Activated naive CD8-positive, alpha-beta T cell treated with anti-CD3 and anti-CD28 coated beads for 36 hours (primary cell): ENCODE measurements around the gene PAPPA. TPM values are rescaled to one million over a fixed set of nuclear protein-coding genes. Genes with fewer than 3 reads are reported as not detected.

Experiments used
- DNase-seq: peaks from one replicate; pipeline ENCODE4 v3.0.0; 2021
- H3K27ac Mint-ChIP-seq: one replicate; pipeline ENCODE4 v1.8.0; 2022; ENCODE audit warnings: mild to moderate bottlenecking, moderate library complexity, mixed read lengths
- H3K27me3 Mint-ChIP-seq: one replicate; pipeline ENCODE4 v1.8.0; 2022; ENCODE audit warnings: mild to moderate bottlenecking, mixed read lengths
- H3K36me3 Mint-ChIP-seq: one replicate; pipeline ENCODE4 v1.8.0; 2021; ENCODE audit warnings: mild to moderate bottlenecking, mixed read lengths
- H3K4me1 Mint-ChIP-seq: one replicate; pipeline ENCODE4 v1.8.0; 2021; ENCODE audit warnings: mixed read lengths
- H3K4me3 Mint-ChIP-seq: one replicate; pipeline ENCODE4 v1.8.0; 2022; ENCODE audit warnings: mild to moderate bottlenecking, moderate library complexity, mixed read lengths
- H3K9me3 Mint-ChIP-seq: one replicate; pipeline ENCODE4 v1.8.0; 2022; ENCODE audit warnings: mixed read lengths
- total RNA-seq, 2 experiments: library from RNA; stranded (reverse); gene quantifications; one replicate each; pipeline ENCODE4 v1.2.3, GENCODE V29; 2021

The PAPPA gene
- total RNA-seq, 2 experiments from 2014 or later: not detected

DNA sequence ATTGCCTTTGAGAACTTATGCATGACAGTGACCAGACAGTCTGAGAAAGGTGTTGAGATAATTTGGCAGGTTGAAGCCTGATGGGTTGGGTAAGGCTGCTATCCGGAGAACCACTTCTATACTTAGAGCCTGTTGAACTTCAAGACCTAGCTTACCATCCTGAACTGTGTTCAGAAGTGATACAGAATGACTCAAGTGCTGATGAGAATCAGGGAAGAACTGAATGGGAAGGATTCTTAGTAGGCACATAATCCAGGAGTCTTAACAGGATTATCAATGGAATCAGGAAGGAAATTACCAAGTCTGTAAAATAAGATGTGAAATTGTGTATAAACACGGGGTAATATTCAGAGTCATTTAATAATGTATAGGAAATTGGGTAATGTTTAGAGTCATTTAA lies 9.0 kb upstream of the PAPPA start:
- no peak for DNase-seq
- Mint-ChIP-seq H3K4me1 (no peaks in the 10 kb centered on the region), H3K27me3 (peaks cover 21% of the 10 kb centered on the region)

DNA sequence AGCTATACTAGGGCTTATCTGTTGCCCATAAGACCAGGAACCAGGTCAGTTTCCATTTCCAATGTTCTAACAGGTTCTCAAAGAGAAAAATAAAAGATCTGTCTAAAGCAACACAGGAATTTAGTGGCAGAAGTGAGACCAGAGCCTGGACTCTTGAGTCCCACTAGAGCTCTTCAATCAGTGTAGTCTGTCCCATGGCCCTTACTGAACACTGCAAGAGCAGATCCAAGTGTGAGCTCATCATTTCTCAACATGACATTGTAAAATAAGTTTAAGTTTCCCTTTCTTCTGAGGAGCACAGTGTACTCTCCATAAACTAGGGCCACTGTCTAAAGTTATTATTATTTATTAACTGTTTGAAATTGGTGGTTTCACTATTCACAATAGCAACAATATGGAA lies 8.6 kb upstream of the PAPPA start:
- peaks cover 21% of the 10 kb centered on the region for H3K27me3 Mint-ChIP-seq
- no peak for DNase-seq
- H3K27ac Mint-ChIP-seq: no peak overlapping the region
- H3K4me3 Mint-ChIP-seq: no peak overlapping the region
- H3K9me3 Mint-ChIP-seq: no peaks in the 10 kb centered on the region
- H3K36me3 Mint-ChIP-seq: no peaks in the 10 kb centered on the region
- no peaks in the 10 kb centered on the region for H3K4me1 Mint-ChIP-seq

More for the DNA sequence above, 9.0 kb upstream of the PAPPA start:
- no peak overlapping the region for H3K27ac Mint-ChIP-seq
- no peak overlapping the region for H3K4me3 Mint-ChIP-seq
- H3K9me3 Mint-ChIP-seq: no peaks in the 10 kb centered on the region
- H3K36me3 Mint-ChIP-seq: no peaks in the 10 kb centered on the region

DNA sequence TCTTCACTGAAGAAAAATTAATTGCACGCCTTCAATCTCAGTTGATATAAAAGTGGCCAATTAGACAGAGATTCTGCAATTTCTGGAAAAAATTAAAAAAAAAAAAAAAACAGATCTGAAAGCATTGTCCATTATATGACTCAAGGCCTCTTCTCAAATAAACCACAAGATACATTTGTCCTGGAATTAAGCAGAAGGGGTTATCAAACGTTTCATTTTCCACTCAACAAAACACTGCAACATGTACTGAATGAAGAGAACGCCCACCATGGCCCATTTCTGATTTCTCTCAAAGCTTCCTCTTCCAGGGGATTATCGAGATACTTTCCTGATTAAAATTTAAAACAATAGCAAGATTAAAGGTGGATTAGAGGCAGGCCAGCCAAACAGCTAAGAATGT lies 5.8 kb upstream of the PAPPA start:
- no peaks in the 10 kb centered on the region for H3K36me3 Mint-ChIP-seq
- H3K27ac Mint-ChIP-seq: no peak overlapping the region
- peaks cover 45% of the 10 kb centered on the region for H3K27me3 Mint-ChIP-seq
- H3K4me1 Mint-ChIP-seq: peaks cover 1% of the 10 kb centered on the region
- no peaks in the 10 kb centered on the region for H3K9me3 Mint-ChIP-seq
- DNase-seq: no peak
- H3K4me3 Mint-ChIP-seq: no peak overlapping the region

DNA sequence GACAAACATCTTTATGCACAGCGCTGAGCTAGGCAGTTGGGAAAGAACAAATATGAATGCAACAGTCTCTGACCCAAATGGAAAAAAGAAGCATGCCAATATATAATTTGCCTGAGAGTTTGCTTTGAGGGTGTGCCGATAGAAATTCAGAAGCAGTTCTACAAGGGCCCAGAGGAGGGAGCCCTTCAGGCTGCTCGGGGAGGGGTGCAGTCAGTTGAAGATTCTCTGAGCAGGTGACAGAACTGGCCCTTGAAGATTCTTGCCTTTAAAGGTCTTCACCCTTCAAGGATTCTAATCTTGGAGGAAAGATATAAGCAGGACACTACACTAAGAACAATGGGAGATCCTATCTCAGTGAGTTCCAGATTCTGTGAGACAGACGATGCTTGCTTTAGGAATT lies 3.7 kb upstream of the PAPPA start:
- Mint-ChIP-seq H3K4me3 (no peak overlapping the region), H3K9me3 (no peaks in the 10 kb centered on the region), H3K27me3 (peaks cover 60% of the 10 kb centered on the region), H3K36me3 (no peaks in the 10 kb centered on the region), H3K27ac (no peak overlapping the region), H3K4me1 (peaks cover 8% of the 10 kb centered on the region)
- DNase-seq: no peak

DNA sequence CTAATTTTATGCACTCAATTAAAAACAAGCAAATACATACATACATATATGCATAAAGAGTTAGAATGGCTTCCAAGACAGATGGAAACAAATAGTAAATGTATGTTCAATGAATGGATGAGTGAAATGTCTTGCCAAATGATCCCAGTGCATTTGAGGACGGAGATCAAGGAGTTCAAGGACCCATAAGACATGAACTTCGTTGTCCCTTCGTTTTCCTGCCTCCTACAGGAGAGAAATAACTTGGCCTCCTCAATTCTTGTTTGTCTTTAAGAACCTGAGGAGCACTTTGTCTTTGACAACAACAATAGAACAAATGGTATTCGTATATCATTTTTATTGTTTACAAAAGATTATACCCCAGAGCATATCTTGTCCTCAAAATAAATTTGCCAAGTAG lies 2.4 kb upstream of the PAPPA start:
- H3K4me3 Mint-ChIP-seq: no peak overlapping the region
- DNase-seq: no peak
- peaks cover 68% of the 10 kb centered on the region for H3K27me3 Mint-ChIP-seq
- no peaks in the 10 kb centered on the region for H3K36me3 Mint-ChIP-seq
- peaks cover 18% of the 10 kb centered on the region for H3K4me1 Mint-ChIP-seq
- no peaks in the 10 kb centered on the region for H3K9me3 Mint-ChIP-seq
- H3K27ac Mint-ChIP-seq: no peak overlapping the region

DNA sequence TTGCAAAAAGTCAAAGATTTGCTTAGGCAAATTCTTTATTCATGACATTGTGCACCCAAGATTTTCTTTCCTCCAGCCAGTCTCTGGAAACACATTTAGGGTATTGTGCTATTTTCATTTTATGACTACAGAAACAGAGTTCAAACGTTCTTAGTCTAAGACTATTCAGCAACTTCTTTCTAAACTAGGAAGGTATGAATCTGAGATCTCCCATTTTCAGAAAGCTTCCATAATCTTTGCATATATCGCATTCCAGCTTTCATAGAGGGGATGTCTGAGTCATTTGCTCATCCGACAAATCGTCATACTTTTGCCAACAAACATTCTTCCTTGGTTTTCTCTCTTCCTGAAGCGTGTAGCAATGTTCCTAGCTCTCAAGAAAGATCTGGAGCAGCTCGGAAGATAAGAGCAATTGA lies 1.6 kb upstream of the PAPPA start:
- H3K27me3 Mint-ChIP-seq: peaks cover 72% of the 10 kb centered on the region
- H3K4me3 Mint-ChIP-seq: no peak overlapping the region
- H3K36me3 Mint-ChIP-seq: no peaks in the 10 kb centered on the region

DNA sequence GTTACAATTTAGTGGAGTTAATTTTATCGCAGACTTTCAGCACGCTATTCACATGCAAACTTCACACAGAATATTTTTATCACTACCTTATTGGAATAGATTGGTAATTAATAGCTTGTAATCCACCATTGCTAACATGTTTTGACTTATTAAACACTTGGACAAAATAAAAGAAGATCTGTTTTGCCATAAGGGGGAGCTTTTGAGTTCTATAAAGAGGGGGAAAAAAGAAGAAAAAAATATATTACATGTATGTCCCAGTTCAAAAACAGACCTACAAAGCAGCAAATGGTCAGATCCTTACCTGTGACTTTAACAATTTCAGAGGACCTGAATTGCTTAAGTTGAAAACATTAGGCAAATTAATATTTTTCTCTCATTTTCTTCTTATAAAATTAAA lies 1.2 kb upstream of the PAPPA start:
- Mint-ChIP-seq H3K36me3 (no peaks in the 10 kb centered on the region), H3K27ac (no peak overlapping the region), H3K27me3 (peaks cover 77% of the 10 kb centered on the region), H3K4me1 (peaks cover 18% of the 10 kb centered on the region), H3K4me3 (no peak overlapping the region), H3K9me3 (no peaks in the 10 kb centered on the region)
- no peak for DNase-seq

More for the DNA sequence above, 1.6 kb upstream of the PAPPA start:
- Mint-ChIP-seq H3K4me1 (peaks cover 18% of the 10 kb centered on the region), H3K9me3 (no peaks in the 10 kb centered on the region), H3K27ac (no peak overlapping the region)
- no peak for DNase-seq

DNA sequence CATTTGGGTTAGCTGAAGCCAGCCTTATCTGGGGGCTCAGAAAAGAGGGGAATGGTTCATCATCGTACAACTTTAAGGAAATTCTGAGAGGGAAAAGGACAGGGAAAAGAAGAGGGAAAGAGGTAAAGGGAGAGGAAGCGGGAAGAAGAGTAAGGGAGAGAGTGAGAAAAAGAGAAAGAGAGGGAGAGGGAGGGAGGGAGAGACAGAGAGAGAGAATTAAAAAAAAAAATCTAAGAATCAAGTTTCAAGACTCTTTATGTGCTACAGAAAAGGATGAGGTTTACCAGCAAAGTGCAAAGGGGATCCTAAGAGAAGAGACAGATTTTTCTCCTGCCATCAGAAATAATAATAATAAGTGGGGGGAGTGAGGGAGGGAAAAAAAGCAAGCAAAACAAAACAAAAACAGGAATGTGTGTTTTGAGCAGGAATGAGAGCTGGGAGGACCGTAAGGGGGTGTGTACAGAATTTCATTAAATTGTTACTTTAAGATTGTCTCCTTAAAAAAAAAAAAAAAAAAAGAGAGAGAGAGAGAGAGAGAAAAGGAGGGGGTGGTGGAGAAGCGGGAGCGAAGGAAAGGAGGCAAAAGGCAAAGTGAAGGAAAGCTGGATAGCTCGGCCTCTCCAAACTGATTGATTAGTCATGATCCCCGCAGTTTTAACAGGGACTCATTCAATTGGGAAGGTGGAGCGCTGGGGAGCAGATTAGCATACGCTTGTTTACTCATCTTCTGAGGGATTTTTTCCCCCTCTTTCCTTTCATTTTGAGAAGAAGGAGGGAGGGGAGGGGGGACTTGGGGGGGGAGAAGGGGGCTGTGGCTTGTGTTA lies 438 bp upstream of the PAPPA start:
- peaks cover 80% of the 10 kb centered on the region for H3K27me3 Mint-ChIP-seq
- no peak for DNase-seq
- no peak overlapping the region for H3K27ac Mint-ChIP-seq
- no peaks in the 10 kb centered on the region for H3K36me3 Mint-ChIP-seq
- H3K4me3 Mint-ChIP-seq: no peak overlapping the region
- H3K4me1 Mint-ChIP-seq: peaks cover 18% of the 10 kb centered on the region
- H3K9me3 Mint-ChIP-seq: no peaks in the 10 kb centered on the region

DNA sequence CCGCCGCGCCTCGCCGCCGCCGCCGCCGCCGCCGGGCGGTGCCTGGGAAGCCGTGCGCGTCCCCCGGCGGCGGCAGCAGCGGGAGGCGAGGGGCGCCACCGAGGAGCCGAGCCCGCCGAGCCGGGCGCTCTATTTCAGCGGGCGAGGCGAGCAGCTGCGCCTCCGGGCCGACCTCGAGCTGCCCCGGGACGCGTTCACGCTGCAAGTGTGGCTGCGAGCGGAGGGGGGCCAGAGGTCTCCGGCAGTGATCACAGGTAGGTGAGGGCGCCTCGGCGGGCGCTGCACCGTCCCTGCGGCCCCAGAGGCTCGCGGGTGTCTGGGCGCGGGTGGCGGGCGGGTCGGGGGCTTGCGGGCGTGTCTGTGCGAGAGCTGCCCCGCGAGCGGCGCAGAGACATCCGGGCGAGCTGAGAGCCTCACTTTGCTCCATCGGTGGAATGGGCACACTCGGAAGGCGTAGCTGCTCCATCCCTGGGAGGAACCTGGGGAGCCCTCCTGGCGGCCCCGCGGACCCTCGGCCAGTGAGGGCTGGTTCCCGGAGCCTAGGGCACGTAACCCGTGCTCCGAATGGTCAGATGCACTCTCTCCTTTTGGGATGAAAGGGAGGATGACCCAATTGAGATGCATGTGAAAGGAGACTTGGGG lies 864 bp downstream of the PAPPA start:
- Mint-ChIP-seq H3K27ac (no peak overlapping the region), H3K36me3 (no peaks in the 10 kb centered on the region), H3K4me3 (no peak overlapping the region), H3K9me3 (no peaks in the 10 kb centered on the region), H3K4me1 (peaks cover 18% of the 10 kb centered on the region), H3K27me3 (peaks cover 82% of the 10 kb centered on the region)
- DNase-seq: no peak

DNA sequence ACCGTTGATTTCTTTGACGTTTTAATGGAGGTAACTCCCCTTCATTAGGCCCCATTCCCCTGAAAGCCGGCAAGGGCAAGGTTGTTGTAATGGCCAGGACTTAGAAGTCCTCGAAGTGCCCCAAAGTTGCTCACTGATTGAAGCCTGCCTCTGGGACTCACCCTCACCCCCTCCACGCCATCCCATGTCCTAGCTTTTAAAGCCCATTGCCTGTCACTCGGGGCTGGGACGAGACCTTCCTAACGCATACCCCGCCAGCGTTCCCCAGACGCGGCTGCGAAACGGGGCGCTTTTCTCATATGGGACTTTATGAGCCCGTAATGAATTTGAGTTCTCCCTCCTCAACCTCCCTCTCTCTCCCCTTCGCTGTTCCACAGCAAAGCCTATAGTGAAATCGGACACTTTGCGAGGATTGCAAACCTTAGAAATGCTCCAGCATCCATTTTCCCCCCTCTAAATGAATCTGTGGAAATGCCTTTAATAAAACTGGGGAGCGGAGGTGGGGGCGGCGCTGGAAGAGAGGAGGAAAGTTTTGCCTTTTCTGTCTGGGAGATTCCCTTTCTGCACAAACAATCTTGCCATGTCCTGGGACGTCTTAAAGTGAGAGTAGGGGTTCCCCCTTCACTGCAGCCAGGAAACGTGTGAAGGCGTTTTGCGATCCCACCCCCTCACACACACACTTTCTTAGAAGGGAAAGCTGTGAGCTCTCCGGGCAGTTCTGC lies 1.5 kb downstream of the PAPPA start:
- H3K36me3 Mint-ChIP-seq: no peaks in the 10 kb centered on the region
- no peaks in the 10 kb centered on the region for H3K9me3 Mint-ChIP-seq
- H3K27ac Mint-ChIP-seq: no peak overlapping the region
- H3K4me3 Mint-ChIP-seq: no peak overlapping the region
- no peak for DNase-seq
- peaks cover 83% of the 10 kb centered on the region for H3K27me3 Mint-ChIP-seq
- H3K4me1 Mint-ChIP-seq: peaks cover 18% of the 10 kb centered on the region

DNA sequence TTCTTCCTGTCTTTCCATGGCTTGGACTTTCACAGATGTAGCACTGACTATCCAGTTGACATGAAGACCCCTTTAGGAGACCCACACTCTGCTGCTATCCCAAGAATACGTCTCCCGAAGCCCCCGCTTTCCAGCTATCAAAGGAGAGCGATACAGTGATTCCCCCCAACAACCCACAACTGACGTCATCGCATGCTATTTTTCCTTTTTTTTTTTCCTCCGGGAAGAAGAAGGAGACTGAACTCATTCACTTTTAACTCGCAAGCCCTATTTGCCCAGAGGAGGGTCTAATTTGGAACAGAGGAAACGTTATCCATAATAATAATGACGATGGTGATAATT lies 2.1 kb downstream of the PAPPA start:
- Mint-ChIP-seq H3K9me3 (no peaks in the 10 kb centered on the region), H3K4me3 (no peak overlapping the region), H3K27ac (no peak overlapping the region), H3K4me1 (peaks cover 18% of the 10 kb centered on the region), H3K27me3 (peaks cover 81% of the 10 kb centered on the region), H3K36me3 (no peaks in the 10 kb centered on the region)
- DNase-seq: no peak

DNA sequence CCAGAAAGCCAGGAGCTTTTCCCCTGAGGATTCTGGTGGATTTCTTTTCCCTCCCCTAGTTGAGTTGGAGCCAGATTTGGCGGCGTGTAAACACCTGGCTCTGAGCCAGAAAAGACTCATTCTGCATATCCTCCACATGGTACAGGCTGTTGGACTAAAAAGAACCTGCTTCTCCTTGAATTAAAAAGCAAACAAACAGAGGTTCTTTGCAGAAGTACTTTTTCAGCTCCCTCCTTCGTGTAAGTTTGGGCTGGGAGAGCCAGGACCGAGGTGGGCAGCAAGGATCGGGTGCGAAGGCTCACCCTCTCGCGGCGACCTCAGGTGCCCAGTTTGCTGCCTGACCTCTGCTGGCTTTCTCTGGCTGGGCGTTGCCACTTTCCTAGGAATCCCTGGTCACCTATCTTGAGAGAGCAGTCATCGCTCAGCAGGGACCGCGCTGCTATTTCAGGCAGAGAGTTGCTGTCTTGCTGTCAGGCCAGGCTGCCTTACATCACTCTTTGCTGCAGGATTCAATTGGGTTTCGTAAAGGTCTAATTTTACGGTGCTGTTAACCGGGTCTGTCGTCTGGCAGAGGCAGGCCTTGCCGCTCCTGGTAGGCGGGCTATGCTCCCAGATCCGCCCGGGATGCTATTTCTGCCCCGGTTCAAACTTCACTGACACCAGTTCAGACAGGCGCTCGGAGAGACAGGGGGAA lies 3.2 kb downstream of the PAPPA start:
- Mint-ChIP-seq H3K36me3 (no peaks in the 10 kb centered on the region), H3K27me3 (peaks cover 82% of the 10 kb centered on the region), H3K9me3 (no peaks in the 10 kb centered on the region), H3K4me3 (no peak overlapping the region), H3K27ac (no peak overlapping the region), H3K4me1 (peaks cover 18% of the 10 kb centered on the region)
- no peak for DNase-seq

DNA sequence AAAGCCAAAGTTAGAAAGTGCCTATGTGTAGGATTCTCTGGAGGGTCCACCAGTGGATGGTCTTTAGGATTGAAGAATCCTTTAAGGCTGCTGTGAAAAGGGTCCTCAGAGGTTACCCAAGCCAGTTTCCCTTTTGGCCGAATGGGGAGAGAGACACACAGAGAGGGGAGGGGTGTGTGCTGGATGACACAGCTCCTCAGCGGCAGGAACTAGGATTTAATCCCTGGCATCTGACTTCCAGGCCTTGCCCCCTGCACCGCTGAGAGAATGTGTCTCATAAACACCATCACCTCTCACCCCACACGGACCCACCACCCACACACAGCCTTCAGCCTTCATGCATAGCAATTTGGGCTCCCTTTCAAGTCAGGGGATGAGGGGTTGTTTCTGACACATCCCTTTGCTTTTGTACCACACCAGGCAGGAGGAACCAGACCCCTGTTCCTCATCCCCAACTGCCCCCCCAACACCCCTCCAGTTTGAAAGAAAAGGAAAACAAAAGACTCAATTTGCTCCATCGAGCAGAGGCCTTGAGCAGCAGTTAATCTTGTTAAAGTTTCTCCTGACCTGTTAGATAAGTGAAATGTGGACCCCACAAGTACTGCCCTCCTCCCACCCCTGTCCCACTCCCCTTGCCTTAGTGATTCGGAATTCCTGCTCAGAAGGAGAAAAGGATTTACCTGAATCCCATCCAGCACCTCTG lies 4.0 kb downstream of the PAPPA start:
- no peaks in the 10 kb centered on the region for H3K36me3 Mint-ChIP-seq
- no peaks in the 10 kb centered on the region for H3K9me3 Mint-ChIP-seq
- no peak for DNase-seq
- no peak overlapping the region for H3K4me3 Mint-ChIP-seq
- no peak overlapping the region for H3K27ac Mint-ChIP-seq
- peaks cover 74% of the 10 kb centered on the region for H3K27me3 Mint-ChIP-seq
- peaks cover 18% of the 10 kb centered on the region for H3K4me1 Mint-ChIP-seq

DNA sequence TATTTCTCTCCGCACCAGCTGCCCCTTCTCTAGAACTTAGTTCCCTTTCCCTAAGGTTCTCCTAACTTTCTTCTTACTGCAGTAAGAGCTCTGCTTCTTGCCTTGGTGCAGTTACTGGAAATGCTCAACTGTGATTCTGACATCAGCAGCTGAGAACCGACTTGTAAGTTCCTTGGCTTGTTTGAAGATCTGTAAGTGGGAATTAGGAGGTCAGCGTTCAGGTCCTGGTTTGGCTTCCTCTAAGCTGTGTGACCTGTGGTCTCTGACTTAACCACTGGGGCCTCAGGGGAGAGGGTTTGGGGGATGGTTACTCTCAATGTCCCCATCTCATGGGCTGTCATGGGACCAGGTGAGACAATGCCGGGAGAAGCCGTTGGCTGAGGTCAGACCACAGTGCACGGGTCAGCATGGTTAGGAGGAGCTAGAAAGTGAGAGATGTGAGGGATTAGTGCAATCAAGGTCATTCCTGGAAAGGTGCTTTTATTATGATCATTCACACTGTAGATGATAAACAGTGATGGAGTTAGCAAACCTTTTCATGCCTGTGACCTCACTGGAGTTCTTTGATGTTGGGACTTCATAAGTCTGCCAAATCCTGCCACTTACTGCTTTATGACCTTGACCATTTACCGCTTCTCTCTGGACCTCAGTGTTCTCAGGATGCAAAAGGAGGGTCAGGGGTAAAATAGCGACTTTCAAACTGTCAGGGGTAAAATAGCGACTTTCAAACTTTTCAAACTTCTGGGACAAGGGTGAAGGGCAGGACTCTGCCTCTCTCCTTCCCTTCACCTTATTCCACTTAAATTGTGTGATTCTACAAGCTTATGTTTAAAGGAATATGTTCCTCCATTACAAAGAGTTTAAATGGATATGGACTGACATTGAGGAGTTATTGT lies 7.3 kb downstream of the PAPPA start:
- H3K27ac Mint-ChIP-seq: no peak overlapping the region
- no peaks in the 10 kb centered on the region for H3K36me3 Mint-ChIP-seq
- DNase-seq: no peak
- H3K4me3 Mint-ChIP-seq: no peak overlapping the region
- peaks cover 2% of the 10 kb centered on the region for H3K9me3 Mint-ChIP-seq
- peaks cover under 1% of the 10 kb centered on the region for H3K4me1 Mint-ChIP-seq
- peaks cover 49% of the 10 kb centered on the region for H3K27me3 Mint-ChIP-seq
